ENCODE measurements around the gene FUT8.

The FUT8 gene

DNA sequence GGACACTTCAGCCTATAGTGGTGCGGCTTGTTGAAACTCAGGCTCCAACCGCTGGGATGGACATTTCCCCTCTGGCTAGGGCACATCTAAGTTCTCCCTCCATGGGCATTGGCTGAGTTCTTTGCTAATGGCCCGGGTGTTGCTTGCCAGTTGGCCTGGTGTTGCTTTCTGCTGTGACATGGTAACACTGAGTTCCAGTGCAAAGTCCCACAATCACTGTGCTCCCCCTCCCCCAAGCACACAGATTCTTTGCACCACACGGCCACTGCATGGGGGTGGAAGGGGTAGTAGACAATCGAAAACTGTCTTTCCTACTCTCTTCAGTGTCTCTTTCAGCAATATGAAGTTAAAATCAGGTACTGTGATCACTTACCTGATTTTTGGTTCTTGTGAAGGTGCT is 308.2 kb downstream of the FUT8 start:
- no peaks in the 10 kb centered on the region for H3K79me2 ChIP-seq
- H3K4me3 ChIP-seq (ENCODE audit: low read depth, low read length): no peak overlapping the region
- H3K36me3 ChIP-seq (ENCODE audit: control insufficient read depth, insufficient read depth, low read length): no peaks in the 10 kb centered on the region
- TF ChIP-seq, protein P1, sequence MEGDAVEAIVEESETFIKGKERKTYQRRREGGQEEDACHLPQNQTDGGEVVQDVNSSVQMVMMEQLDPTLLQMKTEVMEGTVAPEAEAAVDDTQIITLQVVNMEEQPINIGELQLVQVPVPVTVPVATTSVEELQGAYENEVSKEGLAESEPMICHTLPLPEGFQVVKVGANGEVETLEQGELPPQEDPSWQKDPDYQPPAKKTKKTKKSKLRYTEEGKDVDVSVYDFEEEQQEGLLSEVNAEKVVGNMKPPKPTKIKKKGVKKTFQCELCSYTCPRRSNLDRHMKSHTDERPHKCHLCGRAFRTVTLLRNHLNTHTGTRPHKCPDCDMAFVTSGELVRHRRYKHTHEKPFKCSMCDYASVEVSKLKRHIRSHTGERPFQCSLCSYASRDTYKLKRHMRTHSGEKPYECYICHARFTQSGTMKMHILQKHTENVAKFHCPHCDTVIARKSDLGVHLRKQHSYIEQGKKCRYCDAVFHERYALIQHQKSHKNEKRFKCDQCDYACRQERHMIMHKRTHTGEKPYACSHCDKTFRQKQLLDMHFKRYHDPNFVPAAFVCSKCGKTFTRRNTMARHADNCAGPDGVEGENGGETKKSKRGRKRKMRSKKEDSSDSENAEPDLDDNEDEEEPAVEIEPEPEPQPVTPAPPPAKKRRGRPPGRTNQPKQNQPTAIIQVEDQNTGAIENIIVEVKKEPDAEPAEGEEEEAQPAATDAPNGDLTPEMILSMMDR (IDR thresholded peaks at IDR 0.05): no peak
- H2AFZ ChIP-seq: no peak overlapping the region
- no peaks in the 10 kb centered on the region for H3K4me1 ChIP-seq
- H3K4me2 ChIP-seq (ENCODE audit: low read length): no peak overlapping the region
- H3K9ac ChIP-seq: no peak overlapping the region
- no peaks in the 10 kb centered on the region for H3K27me3 ChIP-seq (ENCODE audit: control insufficient read depth, insufficient read depth, low read length)
- H3K27ac ChIP-seq: no peak overlapping the region
- no peaks in the 10 kb centered on the region for H3K9me3 ChIP-seq (ENCODE audit: control insufficient read depth, low read length)

DNA sequence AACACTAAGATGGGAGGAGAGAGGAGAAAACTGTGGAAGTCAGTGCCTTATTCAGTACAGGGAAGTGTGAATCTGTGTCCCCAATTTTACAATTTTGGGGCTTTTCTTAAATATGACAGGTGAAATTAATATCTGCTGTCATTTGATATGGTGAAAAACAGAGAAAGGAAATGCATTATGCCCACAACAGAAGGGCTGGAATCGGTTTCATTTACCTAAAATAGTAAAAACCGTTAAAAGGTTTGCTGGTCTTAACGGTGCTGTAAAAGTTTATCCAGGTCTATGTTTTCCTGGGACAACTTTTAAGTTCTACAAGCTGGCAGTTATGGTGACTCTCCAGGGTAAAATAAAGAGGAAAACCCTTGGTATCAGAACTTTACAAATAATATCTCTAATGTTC is 310.8 kb downstream of the FUT8 start:
- H3K27ac ChIP-seq: no peak overlapping the region
- H3K36me3 ChIP-seq (ENCODE audit: control insufficient read depth, insufficient read depth, low read length): no peaks in the 10 kb centered on the region
- H3K9ac ChIP-seq: no peak overlapping the region
- no peaks in the 10 kb centered on the region for H3K79me2 ChIP-seq
- no peaks in the 10 kb centered on the region for H3K4me1 ChIP-seq
- H3K27me3 ChIP-seq (ENCODE audit: control insufficient read depth, insufficient read depth, low read length): no peaks in the 10 kb centered on the region
- no peak overlapping the region for H3K4me3 ChIP-seq (ENCODE audit: low read depth, low read length)
- no peaks in the 10 kb centered on the region for H3K9me3 ChIP-seq (ENCODE audit: control insufficient read depth, low read length)
- no peak overlapping the region for H2AFZ ChIP-seq
- H3K4me2 ChIP-seq (ENCODE audit: low read length): no peak overlapping the region
- TF ChIP-seq, protein P1 (IDR thresholded peaks at IDR 0.05): no peak

DNA sequence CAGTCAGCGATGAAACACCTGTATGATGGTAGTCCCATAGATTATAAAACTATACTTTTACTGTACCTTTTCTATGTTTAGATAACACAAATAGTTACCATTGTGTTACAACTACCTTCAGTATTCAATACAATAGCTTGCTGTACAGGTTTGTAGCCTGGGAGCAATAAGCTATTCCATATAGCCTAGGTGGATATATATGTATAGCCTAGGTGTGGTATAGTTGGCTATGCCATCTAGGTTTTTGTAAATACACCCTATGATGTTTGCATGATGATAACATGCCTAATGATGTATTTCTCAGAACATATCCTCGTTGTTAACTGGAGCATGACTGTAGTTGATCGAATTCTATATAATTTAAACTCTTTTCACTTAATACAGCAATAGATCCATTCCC is 316.1 kb downstream of the FUT8 start:
- no peaks in the 10 kb centered on the region for H3K27me3 ChIP-seq (ENCODE audit: control insufficient read depth, insufficient read depth, low read length)
- H3K4me2 ChIP-seq (ENCODE audit: low read length): no peak overlapping the region
- H3K27ac ChIP-seq: no peak overlapping the region
- TF ChIP-seq, protein P1 (IDR thresholded peaks at IDR 0.05): no peak
- no peak overlapping the region for H2AFZ ChIP-seq
- no peak overlapping the region for H3K4me3 ChIP-seq (ENCODE audit: low read depth, low read length)
- H3K36me3 ChIP-seq (ENCODE audit: control insufficient read depth, insufficient read depth, low read length): no peaks in the 10 kb centered on the region
- no peaks in the 10 kb centered on the region for H3K79me2 ChIP-seq
- H3K4me1 ChIP-seq: no peaks in the 10 kb centered on the region
- no peak overlapping the region for H3K9ac ChIP-seq
- H3K9me3 ChIP-seq (ENCODE audit: control insufficient read depth, low read length): no peaks in the 10 kb centered on the region

DNA sequence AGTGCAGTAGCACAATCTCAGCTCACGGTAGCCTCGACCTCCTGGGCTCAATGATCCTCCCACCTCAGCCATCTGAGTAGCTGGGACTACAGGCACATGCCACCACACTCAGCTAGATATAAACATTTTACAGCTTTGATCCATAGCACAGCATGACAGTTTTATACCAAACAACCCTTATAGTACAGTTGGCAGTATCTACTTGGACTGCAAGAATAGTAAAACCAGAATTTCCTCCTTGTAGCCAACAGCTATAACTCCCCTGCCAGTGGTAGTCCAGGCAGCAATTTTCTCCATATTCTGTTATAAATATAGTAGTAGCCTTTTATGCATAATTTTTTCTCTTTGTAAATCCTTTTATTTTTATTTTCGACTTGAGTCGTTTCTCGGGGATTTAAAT is 317.0 kb downstream of the FUT8 start:
- Histone ChIP-seq H3K79me2 (no peaks in the 10 kb centered on the region), H3K9ac (no peak overlapping the region)

DNA sequence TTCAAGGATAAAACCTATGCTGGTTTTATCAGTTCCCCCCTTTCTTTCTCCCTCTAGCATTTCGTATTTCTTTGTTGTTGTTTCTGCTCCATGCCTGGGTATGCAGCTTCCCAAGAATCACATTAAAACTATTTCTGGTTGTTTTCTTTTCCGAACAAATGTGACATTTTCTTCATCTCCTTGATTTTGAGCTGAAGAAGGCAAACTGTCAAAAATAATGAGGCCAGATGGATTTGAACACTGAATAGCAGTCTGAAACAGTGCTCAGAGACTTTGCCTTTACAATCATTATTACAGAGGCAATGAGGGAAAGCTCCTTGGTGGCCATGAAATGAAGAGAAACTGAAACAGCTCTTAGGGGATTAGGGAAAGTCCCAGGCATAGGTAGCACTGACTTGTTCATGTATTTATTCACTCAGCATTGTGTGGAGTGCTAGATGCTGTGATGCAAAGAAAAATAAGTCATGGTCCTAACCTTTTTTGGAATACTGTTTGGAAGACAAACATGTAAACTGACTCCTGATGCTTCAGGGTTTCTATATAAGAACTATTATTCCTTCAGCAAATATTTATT is 319.5 kb downstream of the FUT8 start:
- TF ChIP-seq, protein P1 (IDR thresholded peaks at IDR 0.05): no peak
- no peak overlapping the region for H2AFZ ChIP-seq

More for the DNA sequence above, 317.0 kb downstream of the FUT8 start:
- Histone ChIP-seq H3K27ac (no peak overlapping the region), H3K9me3 (ENCODE audit: control insufficient read depth, low read length) (no peaks in the 10 kb centered on the region), H3K4me3 (ENCODE audit: low read depth, low read length) (no peak overlapping the region), H2AFZ (no peak overlapping the region), H3K4me2 (ENCODE audit: low read length) (no peak overlapping the region), H3K27me3 (ENCODE audit: control insufficient read depth, insufficient read depth, low read length) (no peaks in the 10 kb centered on the region), H3K36me3 (ENCODE audit: control insufficient read depth, insufficient read depth, low read length) (no peaks in the 10 kb centered on the region), H3K4me1 (no peaks in the 10 kb centered on the region)
- TF ChIP-seq, protein P1 (IDR thresholded peaks at IDR 0.05): no peak

More for the DNA sequence above, 319.5 kb downstream of the FUT8 start:
- Histone ChIP-seq H3K79me2 (no peaks in the 10 kb centered on the region), H3K9me3 (ENCODE audit: control insufficient read depth, low read length) (no peaks in the 10 kb centered on the region), H3K36me3 (ENCODE audit: control insufficient read depth, insufficient read depth, low read length) (no peaks in the 10 kb centered on the region), H3K27me3 (ENCODE audit: control insufficient read depth, insufficient read depth, low read length) (no peaks in the 10 kb centered on the region), H3K4me2 (ENCODE audit: low read length) (no peak overlapping the region), H3K9ac (no peak overlapping the region), H3K4me3 (ENCODE audit: low read depth, low read length) (no peak overlapping the region), H3K27ac (no peak overlapping the region), H3K4me1 (no peaks in the 10 kb centered on the region)
